Measurements from ENCODE around the gene ZNF653. TPM values are rescaled to one million over a fixed set of nuclear protein-coding genes. Genes with fewer than 3 reads are reported as not detected.

ZNF653 gene
- total and polyA plus RNA-seq, 9 of the 15 experiments (the other 6 are each of a cell fraction or from before 2014, with no cell fraction given): 1.6 to 8.0 (median 4.2) TPM; not detected in 2

DNA sequence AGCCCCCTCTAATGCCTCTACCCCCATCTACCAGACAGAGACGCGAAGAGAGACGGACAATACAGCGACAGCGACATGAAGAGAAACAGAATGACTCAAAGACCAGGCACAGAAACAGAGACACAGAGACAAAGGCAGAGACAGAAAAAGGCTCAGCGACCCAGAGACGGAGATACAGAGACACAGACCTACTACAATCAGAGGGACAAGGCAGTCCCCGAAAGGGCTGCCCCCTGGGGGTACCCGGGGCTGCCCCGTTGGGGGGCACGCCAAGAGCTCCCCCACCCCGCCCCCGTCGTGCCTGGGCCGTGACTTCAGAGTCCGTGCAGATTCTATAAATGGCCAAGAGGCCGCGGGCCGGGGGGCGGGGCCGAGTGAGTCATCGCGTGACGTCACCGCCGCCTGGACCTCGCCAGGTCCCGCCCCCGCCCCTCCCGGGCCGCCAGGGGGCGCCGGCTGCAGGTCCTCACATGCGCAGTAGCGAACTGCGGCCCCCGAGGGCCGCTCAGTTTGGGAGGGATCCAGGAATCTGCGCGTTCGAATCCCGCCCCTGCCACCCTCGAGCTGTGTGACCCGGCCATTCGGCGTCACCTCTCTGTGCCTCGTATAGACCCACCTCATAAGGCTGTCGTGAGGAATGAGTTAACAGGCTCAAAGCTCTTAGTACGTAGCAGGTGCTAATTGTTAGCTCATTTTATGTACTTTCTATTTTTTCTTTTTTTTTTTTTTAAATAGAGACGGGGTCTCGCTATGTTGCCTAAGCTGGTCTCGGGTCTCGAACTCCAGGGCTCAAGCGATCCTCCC, 30.4 kb upstream of the ZNF653 start (continued):
- TF ChIP-seq, protein P1, sequence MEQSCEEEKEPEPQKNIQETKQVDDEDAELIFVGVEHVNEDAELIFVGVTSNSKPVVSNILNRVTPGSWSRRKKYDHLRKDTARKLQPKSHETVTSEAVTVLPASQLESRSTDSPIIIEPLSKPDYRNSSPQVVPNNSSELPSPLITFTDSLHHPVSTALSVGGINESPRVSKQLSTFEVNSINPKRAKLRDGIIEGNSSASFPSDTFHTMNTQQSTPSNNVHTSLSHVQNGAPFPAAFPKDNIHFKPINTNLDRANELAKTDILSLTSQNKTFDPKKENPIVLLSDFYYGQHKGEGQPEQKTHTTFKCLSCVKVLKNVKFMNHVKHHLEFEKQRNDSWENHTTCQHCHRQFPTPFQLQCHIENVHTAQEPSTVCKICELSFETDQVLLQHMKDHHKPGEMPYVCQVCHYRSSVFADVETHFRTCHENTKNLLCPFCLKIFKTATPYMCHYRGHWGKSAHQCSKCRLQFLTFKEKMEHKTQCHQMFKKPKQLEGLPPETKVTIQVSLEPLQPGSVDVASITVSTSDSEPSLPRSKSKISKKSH (CRISPR knock-in tag; IDR thresholded peaks at IDR 0.05): no peak
- TF ChIP-seq HCFC1 (IDR thresholded peaks at IDR 0.05; ENCODE audit: low read depth, low read length) (peak; percentile 58), ZNF24 (IDR thresholded peaks at IDR 0.05) (peak; percentile 32; the same call in 1 of the 2 replicates), ZNF75A (CRISPR knock-in tag; IDR thresholded peaks at IDR 0.05) (no peak), CBX1 (IDR thresholded peaks at IDR 0.05; ENCODE audit: low read depth) (peak; percentile 96), SPI1 (IDR thresholded peaks at IDR 0.05; ENCODE audit: borderline replicate concordance, low read depth, low read length) (no peak), CREB1 (IDR thresholded peaks at IDR 0.05) (peak; percentile 89), CREB1 (CRISPR knock-in tag; IDR thresholded peaks at IDR 0.05) (peak; percentile 93), TEAD1 (CRISPR knock-in tag; IDR thresholded peaks at IDR 0.05) (0 out of 4 replicates have a peak, but pooled peaks of 1 of the 2 experiments have one; percentile 37), PHF20 (IDR thresholded peaks at IDR 0.05; ENCODE audit: partially characterized antibody) (peak; percentile 73), C11orf30 (IDR thresholded peaks at IDR 0.05; ENCODE audit: low read depth) (no peak), CBX8 (IDR thresholded peaks at IDR 0.05; ENCODE audit: borderline replicate concordance, extremely low read depth, low read depth, low read length, poor library complexity, severe bottlenecking) (no peak), RB1 (IDR thresholded peaks at IDR 0.05; ENCODE audit: low read depth) (peak; percentile 98), RBM17 (IDR thresholded peaks at IDR 0.05; ENCODE audit: borderline replicate concordance, low read depth, low read length) (no peak)
- TF ChIP-seq, protein P2, sequence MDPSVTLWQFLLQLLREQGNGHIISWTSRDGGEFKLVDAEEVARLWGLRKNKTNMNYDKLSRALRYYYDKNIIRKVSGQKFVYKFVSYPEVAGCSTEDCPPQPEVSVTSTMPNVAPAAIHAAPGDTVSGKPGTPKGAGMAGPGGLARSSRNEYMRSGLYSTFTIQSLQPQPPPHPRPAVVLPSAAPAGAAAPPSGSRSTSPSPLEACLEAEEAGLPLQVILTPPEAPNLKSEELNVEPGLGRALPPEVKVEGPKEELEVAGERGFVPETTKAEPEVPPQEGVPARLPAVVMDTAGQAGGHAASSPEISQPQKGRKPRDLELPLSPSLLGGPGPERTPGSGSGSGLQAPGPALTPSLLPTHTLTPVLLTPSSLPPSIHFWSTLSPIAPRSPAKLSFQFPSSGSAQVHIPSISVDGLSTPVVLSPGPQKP (CRISPR knock-in tag; IDR thresholded peaks at IDR 0.05): no peak
- TF ChIP-seq, protein P3, sequence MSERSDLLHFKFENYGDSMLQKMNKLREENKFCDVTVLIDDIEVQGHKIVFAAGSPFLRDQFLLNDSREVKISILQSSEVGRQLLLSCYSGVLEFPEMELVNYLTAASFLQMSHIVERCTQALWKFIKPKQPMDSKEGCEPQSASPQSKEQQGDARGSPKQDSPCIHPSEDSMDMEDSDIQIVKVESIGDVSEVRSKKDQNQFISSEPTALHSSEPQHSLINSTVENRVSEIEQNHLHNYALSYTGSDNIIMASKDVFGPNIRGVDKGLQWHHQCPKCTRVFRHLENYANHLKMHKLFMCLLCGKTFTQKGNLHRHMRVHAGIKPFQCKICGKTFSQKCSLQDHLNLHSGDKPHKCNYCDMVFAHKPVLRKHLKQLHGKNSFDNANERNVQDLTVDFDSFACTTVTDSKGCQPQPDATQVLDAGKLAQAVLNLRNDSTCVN (CRISPR knock-in tag; IDR thresholded peaks at IDR 0.05): no peak
- TF ChIP-seq, protein P4, sequence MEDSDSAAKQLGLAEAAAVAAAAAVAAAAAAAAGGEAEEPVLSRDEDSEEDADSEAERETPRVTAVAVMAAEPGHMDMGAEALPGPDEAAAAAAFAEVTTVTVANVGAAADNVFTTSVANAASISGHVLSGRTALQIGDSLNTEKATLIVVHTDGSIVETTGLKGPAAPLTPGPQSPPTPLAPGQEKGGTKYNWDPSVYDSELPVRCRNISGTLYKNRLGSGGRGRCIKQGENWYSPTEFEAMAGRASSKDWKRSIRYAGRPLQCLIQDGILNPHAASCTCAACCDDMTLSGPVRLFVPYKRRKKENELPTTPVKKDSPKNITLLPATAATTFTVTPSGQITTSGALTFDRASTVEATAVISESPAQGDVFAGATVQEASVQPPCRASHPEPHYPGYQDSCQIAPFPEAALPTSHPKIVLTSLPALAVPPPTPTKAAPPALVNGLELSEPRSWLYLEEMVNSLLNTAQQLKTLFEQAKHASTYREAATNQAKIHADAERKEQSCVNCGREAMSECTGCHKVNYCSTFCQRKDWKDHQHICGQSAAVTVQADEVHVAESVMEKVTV (CRISPR knock-in tag; IDR thresholded peaks at IDR 0.05): peak; percentile 50; the same call in 1 of the 2 replicates
- TF ChIP-seq, protein P5, sequence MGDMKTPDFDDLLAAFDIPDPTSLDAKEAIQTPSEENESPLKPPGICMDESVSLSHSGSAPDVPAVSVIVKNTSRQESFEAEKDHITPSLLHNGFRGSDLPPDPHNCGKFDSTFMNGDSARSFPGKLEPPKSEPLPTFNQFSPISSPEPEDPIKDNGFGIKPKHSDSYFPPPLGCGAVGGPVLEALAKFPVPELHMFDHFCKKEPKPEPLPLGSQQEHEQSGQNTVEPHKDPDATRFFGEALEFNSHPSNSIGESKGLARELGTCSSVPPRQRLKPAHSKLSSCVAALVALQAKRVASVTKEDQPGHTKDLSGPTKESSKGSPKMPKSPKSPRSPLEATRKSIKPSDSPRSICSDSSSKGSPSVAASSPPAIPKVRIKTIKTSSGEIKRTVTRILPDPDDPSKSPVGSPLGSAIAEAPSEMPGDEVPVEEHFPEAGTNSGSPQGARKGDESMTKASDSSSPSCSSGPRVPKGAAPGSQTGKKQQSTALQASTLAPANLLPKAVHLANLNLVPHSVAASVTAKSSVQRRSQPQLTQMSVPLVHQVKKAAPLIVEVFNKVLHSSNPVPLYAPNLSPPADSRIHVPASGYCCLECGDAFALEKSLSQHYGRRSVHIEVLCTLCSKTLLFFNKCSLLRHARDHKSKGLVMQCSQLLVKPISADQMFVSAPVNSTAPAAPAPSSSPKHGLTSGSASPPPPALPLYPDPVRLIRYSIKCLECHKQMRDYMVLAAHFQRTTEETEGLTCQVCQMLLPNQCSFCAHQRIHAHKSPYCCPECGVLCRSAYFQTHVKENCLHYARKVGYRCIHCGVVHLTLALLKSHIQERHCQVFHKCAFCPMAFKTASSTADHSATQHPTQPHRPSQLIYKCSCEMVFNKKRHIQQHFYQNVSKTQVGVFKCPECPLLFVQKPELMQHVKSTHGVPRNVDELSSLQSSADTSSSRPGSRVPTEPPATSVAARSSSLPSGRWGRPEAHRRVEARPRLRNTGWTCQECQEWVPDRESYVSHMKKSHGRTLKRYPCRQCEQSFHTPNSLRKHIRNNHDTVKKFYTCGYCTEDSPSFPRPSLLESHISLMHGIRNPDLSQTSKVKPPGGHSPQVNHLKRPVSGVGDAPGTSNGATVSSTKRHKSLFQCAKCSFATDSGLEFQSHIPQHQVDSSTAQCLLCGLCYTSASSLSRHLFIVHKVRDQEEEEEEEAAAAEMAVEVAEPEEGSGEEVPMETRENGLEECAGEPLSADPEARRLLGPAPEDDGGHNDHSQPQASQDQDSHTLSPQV (IDR thresholded peaks at IDR 0.05): no peak

All from K562 (cell line).